ENCODE measurements around the gene UROS.

UROS gene

DNA sequence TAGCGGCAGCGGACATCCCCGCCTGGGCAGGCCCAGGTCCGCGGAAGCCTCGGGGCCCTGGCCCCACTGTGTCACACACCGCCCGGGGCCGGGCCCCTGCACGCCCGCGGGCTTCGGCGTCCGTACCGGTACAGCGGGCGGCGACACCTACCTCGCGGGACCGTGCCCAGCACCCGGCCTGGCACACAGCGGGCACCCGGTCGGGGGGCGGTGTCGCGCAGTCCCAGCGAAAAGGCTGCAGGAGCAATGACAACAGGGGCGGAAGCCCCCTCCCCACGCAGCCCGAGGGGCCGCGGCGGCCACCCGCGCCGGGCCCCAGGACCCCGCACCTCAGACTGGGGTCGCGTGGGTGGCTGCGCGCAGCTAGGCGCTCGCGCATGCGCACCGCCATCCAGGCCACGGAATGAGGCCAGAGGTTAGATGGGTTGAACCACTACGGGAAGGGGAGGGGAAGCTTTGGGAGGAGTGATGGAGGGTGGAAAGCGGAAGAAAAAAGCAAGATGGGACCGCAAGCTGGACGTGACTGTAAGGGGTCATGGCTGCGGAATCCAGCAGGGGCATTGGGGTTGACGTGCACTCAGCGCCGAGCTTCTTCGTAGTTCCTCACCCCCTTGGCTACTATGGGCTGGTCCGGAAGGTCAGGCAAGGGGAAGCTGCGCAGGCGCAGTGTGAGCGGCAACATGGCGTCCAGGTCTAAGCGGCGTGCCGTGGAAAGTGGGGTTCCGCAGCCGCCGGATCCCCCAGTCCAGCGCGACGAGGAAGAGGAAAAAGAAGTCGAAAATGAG is at the start of gene UROS, which contains the start of gene BCCIP:
TSS of gene UROS (minus strand) at position 381 of the 785 bp plus-strand sequence. CDS start 6,759 bp downstream, outside the sequence.
TSS of gene BCCIP (plus strand) at position 669 of the 785 bp plus-strand sequence. CDS start at position 681, 12 bp downstream.
- DNase-seq (ENCODE audit: low spot score): peak; percentile 94

DNA sequence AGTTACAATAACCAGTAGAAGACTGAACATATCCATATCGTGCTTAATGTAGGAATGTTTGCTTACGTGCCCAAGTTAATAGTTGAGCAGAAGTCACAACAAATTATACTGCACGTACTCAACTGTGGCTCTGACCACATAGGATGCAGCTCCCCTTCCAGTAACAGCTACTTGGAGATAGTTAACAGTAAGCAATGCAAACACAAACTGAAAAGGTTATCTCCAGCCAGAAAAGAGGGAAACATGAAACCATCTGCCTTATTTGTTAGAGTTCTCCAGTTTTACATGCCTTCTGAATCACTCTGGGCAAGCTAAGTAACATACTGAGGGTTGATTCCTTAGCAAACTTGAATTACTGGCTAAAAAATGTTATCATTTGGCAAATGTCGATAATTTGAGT is 48.3 kb upstream of the UROS start:
- DNase-seq (ENCODE audit: low spot score): no peak

DNA sequence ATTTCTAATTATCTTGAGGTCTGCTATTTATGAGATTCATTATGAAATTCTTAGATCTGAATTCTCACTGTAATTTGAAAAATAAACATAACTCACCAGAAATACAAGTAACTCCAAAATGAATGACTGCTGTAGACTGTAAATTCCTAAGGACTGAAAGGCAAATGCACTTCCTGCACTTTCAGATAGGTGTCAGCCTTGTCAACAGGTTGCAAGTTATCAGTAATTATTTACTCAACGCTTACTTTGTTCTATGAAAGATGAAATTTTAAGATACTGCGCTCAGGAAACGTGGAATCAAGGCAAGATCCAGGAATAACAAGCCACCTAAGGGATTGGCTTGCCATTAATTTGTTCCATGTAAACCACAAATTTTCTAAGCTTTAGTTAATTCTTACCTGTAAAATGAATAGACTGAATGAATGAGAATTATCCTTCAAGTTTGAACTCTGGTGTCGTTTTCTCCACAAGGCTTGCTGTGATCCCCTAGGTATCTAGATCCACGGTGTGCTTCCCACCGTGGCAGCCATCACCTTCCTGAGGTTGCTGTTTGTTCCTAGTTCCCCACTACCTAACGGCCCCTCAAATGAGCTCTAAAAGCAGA is 45.4 kb upstream of the UROS start:
- peak; percentile 24 for DNase-seq (ENCODE audit: low spot score)

DNA sequence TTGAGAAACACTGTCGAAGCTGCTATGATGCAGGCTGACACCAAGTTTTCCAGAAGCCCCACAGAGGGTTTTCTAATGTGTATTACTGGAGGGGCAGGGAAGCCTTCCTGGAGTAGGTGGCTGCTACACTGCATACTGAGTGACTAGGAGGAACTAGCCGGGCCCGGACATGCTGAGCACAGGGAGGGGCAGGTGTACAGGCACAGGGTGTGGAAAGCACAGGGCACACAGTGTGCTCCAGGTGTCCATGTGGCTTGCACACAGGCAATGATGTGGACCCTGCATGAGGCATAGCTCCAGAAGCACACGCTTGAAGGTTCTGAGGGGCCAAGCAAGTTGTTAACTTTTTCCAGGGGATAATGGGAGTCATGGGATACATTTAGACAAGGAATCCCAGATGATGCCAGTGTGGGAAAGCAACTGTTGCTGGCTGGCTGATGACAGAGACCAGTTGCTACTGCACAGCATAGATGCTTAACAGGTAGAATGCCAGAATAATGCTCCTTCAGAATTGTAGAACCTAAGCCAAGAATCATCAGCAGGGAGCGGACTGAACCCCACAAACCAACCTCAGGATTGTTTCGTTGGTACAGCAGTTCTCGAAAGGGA is 43.5 kb upstream of the UROS start:
- DNase-seq (ENCODE audit: low spot score): no peak

DNA sequence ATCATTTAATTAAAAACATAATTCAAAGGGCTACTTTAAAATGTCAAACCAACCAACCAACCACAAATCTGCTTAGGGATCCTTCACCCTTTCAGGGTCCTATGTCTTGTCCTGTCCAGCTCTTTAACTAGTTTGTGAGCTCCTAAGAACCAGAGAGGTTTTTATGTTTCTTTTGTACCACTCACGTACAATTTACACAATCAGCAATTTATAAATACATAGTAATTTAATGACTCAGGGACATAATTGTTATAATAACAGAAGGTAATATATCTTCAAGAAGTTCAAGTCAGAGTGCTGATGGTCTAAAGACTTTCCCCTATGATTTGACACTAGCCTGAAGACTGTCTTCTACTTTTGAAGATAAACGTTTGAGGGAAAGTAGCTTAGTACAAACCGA is 42.1 kb upstream of the UROS start:
- DNase-seq (ENCODE audit: low spot score): no peak

DNA sequence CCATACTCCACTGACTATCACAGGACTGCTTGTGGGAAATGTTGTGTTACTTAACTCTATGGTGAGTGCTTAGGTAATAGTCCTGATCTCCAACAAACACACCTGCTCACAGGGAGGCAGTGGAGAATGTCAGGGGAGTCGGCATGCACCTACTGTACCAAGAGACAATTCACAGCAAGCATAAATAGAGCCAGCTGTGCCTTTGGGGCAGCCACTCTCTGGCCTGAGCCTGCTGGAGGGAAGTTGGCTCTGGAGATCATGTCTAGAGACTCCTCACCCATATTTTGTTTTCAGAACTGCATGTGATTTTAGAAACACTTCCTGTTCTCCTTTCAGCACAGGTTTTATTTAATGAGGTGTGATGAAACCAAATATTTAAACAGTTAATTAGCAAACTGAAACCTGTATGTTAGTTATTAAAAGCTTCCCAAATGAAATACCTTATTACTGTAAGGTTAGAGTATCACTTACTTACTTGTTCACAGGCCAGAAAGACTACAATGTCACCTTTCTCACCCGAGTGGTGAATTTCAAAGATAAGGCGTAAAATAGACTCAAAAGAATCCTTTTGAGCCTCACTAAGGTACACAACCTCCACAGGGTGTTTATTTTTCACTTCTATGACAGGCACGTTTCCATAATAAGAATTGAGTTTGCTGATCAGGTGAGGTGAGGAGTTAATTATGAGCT is 36.2 kb upstream of the UROS start:
- no peak for DNase-seq (ENCODE audit: low spot score)

DNA sequence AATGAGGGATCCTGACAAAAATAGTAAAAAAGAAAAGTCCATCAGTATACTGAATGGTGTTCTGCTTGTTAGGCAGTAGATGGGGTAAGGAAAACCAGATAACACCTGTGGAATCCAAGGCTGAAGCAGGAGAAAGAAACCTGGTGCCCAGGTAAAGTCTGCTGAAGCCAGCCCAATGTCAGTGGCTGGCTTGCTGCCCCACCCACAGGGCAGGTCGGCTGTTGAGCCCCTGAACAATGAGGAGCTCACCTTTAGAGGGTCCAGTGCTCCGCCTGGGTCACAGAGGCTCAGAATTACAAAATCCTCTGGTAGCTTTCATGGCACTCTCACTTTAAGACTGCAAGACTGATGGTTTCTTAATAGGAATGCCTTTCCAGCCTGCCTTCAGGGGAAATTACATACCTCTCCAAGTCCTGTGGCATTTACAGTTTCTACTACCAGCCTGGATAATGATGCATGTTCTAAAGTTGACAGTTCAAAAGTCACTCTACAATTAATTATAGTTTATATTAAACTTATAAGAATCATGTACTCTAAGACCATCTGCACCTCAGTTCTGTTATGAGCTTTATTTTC is 34.2 kb upstream of the UROS start:
- no peak for DNase-seq (ENCODE audit: low spot score)

DNA sequence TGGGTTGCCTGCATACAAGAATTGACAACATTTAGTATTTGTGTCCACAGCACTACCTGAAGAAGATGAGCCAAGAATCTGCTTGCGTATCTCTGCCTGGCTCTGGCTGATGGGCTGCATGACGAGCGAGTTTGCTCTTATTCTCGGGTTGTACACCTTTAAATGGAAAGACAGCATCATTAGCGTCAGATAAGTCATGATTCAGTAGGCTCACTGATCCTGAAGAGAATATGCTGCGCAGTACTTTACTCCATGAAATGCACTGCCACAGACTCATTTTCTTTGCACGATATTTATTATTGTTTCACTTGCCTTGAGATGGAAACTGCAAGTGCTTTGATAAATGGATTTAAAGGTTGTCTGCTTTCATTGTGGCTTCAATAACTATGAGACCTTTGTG is 29.4 kb upstream of the UROS start:
- no peak for DNase-seq (ENCODE audit: low spot score)

DNA sequence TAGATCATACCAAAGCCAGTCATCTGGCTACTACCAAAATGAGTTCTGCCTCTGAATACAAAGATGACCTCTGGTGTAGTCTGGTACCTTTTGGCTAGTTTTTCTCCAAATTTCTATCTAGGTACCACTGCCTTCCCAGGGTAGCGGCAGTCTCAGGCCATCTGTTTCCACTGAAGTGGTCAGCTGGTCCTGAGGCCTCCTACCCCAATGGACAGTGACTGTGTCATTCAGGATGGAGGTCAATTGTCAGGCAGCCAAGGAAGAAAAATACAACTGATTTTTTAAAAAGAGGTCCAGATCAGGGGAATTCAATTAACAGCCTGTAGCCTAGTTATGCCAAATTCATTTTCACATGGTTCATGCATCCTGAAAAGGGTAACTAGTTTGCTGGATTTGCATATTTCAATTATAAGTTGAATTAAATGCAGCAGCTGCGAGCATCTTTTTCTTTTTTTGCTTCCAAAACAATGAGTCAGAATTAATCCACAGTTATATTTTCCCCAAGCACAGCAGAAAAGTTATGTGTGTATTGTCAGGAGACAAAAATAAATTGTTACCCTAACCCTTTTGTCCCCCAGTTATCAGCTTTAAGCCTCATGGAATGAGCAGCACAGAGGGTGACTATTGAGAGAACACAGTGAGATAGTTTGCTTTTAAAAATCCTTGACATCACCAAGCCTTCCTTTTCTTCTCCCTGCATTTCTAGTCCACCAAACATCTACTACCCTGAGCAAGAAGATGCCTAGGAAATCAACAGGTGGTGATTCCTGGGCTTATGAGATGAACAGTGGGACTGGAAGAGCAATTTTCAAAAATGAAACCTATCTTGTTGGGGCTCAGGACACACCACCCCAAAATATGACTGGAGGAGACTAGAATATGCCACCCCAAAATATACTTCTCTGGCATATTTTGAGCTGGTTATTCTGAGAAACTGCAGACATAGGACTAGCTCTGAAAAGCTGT is 28.0 kb upstream of the UROS start:
- no peak for DNase-seq (ENCODE audit: low spot score)

DNA sequence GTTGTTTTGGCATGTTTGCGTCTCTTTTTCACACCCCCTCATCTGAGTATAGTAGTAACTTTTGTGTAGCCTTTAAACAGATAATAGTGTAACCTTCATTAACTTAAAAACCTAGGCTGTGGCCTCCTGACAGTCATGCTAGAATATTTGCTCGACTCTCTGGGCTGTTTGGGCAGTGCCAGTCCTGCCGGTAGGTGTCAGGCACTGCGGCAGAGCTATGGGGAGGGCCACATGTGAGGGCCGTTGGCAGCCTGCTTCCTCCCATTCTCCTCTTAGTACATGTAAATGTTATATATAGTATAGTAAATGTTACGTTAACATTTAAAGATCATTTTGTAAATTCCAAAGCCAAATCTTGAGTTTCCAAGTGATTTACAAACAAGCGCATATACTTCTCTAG is 26.4 kb upstream of the UROS start:
- no peak for DNase-seq (ENCODE audit: low spot score)

DNA sequence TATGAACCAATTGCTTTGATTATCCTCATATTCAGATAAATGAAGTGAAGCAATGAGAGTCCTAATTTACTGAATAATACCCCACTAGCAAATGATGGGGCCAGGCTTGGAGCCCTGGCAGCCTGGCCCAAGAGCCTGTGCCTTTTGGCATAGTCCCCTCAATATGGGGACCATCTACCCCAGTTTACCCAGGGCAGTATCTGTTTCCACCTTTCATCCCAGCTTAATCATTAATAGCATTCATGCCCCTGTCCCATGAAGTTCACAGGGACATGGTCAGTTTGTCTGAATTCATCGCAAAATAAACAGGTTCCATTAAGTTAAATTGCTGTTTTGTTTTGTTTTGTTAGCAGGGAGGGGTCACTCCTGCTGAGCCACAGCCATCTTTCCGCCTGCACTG is 25.8 kb upstream of the UROS start:
- DNase-seq (ENCODE audit: low spot score): no peak

DNA sequence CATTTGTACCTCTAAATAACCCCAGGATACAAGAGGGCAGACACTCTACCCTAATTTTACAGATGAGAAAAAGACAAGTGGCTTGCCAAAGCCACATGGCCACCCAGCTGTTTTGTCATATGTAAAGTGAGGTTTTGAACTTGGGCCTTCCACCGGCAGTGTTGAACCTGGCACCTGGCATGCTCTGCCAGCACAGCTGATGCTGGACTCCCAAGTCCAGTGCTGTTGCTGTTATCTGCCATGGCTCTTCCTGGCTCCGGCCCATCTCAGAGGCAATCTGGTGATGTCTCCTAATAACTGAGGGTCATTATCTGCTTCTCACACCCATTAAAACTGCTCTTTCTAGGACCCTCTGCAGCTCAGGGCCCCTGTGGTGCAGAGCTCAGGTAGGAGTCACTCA is 25.3 kb upstream of the UROS start:
- DNase-seq (ENCODE audit: low spot score): no peak

DNA sequence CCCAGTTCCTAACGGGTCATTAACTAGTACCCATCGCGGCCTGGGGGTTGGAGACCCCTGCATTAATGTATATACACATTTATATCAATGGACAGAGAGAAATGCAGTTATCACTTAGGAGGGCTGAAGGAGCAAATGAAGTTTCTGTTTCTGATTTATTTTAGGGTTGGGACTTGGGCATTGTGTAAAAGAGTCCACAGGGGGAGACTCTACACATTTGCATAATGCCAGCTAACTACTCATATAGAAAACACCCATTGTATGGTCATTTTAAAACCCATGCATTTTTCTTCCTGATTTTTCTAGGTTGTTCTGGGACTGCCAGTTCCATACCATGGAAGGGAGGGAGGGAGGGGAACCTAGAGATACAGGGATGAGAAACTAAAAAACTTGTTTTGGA is 23.8 kb upstream of the UROS start:
- no peak for DNase-seq (ENCODE audit: low spot score)

DNA sequence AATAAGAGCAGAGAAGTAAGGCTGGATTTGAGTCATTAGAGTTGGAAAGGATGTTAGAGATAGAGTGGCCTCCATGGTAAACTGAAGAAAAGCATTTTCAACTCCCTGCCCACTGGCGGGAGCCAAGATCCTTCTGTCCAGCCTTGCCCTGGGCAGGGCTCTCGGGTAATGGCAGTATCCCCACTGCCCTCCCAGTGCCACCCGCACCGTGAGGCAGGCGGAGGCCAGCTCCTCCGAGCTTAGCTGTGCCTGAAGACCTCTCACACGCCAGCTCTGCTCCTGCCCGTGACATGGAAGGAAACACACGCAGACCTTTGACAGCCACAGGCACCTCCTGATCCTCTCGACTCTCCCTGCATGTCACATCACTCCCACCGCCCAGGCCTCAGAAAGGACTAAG is 22.6 kb upstream of the UROS start:
- no peak for DNase-seq (ENCODE audit: low spot score)

DNA sequence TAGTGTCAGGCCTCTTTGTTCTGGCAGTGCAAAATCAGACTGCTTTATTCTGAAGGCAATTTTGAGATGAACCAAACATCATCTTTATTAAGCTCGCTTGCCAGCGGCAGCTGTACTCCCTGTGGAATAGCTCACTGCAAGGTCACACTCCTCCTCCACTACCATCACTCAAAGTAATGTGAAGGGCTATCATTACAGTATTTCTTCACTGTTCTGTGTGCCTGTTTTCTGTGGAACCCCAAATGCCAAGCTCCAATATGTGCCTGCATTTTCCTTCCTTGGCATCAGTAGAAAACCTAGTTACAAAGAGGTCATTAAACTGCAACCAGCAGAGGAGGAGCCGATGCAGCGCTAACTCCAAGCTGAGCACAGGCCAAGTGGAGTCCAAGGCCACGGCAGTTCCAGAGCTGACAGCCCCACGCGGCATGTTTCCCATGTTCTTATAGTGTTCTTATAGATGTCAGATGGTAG is 21.7 kb upstream of the UROS start:
- no peak for DNase-seq (ENCODE audit: low spot score)

DNA sequence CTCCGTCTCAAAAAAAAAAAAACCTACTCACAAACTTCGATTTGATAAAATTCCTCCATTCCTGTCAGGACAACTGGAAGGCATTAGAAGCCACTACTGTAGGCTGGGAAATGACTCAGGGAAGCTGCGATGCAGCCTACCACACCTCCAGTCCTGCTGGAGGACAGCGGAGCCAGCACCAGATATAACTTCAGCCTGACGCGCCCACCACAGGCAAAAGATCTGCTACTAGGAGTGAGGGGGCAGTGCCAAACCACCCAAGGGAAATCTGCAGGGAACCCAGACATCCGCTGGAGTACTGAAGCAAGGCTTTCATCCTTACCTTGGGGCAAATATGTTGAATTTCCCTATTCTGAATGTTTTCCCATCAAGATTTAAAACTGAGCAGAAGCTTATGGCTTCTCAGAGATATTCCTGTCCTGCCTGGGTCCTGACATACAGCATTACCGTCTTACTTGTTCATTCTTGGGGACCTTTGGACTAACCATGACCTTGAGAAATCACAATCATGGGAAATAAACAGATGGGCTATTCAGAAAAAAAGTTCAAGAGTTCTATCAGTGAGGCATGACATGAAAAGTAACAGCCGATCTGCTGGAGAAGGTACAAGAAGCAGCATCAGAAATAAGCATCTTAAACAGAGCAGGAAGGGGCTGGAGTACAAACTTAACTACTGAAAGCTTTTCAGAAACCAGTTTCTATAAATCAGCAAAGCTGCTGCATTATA is 20.7 kb upstream of the UROS start:
- DNase-seq (ENCODE audit: low spot score): no peak

DNA sequence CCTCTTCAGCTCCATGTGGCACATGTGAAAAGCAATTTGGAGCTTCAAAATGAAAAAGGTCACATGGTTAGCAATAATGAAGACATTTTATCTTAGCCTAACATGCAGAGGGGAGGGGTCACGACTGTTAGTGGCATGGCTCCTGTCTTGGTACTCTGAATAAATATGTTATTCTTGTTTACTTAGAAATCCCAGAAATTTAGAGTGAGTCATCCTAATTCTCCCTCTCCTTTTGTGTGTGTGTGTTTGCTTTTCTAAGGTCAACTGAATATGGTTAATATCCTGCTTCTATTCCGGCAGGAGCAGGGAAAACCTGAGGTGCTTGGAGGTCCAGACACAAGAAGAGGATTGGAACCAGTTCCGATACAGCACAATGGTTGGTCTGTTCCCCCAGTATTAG is 17.9 kb upstream of the UROS start:
- DNase-seq (ENCODE audit: low spot score): no peak

DNA sequence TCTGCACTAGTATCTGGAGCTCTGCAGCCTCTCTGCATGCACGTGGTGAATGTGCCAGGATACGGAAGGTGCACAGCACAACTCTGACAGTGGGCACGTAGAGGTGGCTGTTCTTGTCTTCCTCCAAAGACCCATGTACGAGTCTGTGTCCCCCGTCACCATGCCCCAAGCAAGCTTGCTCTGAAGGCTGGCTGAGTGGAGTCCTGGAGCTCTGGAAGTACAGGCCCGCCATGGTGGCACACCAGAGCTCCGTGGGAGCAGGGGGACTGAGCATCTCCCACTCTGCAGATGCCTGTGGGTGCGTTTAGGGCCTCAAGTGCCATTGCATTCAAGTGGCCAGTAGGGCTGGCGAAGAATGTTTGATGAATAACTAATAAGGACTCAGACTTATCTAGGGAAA is 17.3 kb upstream of the UROS start:
- no peak for DNase-seq (ENCODE audit: low spot score)

DNA sequence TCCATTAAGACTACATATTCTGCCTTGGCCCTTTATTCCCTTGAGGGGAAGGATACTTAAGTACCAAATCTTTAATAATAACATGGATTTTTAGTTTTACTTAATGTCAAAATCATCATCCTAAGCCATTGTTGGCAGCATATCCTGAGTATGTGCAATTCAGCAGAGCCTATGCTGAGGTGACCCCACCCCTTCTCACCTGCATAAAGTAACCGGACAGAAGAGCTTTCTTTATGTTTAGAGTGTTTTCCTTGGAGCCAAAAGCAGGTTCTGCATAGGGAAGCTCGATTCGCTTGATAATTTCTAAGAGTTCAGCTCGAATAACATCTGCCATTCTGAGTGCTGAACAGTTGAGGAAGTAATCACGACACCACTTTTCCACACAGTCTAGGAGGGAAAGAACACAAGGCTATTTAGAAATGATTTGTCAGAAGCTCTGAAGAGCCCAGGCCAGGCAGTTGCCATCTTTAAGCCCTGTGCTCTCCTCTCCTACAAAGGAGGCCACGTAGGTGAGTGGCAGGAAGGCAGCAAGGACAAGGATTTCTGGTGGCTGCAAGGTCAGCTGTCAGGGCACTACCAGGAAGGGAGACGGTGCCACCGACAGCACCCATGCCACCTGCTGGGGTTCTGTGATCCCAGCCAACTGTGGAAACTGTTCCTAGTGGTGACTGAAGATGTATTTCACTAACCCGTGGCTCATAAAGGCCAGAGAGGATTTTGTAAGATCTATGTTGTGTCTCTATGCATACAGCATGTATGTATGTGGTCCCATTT is 15.9 kb upstream of the UROS start:
- DNase-seq (ENCODE audit: low spot score): no peak

DNA sequence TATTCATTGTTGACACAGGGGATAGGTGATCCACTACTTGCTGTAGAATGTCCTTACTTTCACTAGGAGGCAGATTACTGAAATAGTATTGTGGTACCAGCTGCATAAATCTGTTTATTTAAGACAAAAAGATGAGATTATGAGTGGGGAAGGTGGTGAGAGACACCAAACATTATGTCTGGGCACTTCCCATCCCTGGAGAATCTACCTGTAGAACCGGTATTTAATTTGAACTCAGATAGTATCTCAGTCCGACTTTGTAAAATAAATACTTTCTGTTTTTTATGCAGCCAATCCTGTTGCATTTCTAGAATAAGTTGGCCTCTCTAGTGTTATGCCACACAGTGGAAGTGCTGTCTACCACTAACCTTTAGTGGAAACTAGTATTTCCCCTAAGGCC is 13.7 kb upstream of the UROS start:
- DNase-seq (ENCODE audit: low spot score): no peak
